SU-DHL-6 (cell line): ENCODE data around the gene SIGLEC12.

Source experiments
- CTCF ChIP-seq: fragments of 200-600 bp; sonication (generic); IDR thresholded peaks from one replicate; pipeline ENCODE4 v1.5.1; 2017; ENCODE audit warnings: antibody characterized with exemption, mild to moderate bottlenecking, low read length, moderate library complexity; ENCODE audit not compliant: insufficient read depth, poor library complexity, severe bottlenecking
- EZH2phosphoT487 ChIP-seq: fragments of 200-600 bp; sonication (generic), shearing (Covaris generic); conservative IDR thresholded peaks from 2 replicates; pipeline ENCODE4 v1.6.1; 2018; ENCODE audit warnings: mild to moderate bottlenecking, antibody characterized with exemption, low read length, moderate library complexity, mixed read lengths

GRCh38 chr19:51466723-51467122 is 34.9 kb downstream of the SIGLEC12 start:
- TF ChIP-seq CTCF (no peak), EZH2phosphoT487 (no peak)
